Measurements from ENCODE around the gene SMYD2.

DNA sequence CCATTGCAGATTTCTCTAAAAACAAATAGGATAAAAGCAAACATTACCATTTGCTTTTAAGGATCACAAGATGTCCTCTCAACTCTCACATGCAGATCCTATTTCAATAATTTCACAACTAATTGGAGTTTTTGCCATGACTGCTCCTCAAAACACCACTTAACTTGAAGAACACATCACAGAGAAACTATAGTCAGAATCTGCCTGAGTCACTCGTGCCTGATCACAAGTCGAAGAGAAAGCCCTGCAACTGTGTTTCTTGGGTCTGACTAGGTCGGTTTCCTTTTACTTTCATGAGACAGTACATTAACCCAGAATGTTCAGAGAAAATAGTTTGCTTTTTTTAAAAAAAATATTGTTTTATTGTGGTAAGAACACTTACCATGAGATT is 46.3 kb upstream of the SMYD2 start:
- TF ChIP-seq CTCF (IDR thresholded peaks at IDR 0.05) (no peak), POLR2A (IDR thresholded peaks at IDR 0.05) (no peak)

Data from lower leg skin (tissue), 3 donors.